ENCODE results near the gene CILP2. TPM values are rescaled to one million over a fixed set of nuclear protein-coding genes. Genes with fewer than 3 reads are reported as not detected.

CILP2 gene
- total RNA-seq, 2 donors from 2014 or later, result 3.6 to 9.9 TPM

- no peak overlapping the region for H3K9ac ChIP-seq (ENCODE audit: extremely low read depth, low read length, poor library complexity, severe bottlenecking)
- Mint-ChIP-seq H3K4me3 (no peak overlapping the region), H3K36me3 (ENCODE audit: low read depth) (peaks cover 12% of the 10 kb centered on the region), H3K9me3 (no peaks in the 10 kb centered on the region), H3K27ac (no peak overlapping the region), H3K4me1 (peaks cover 2% of the 10 kb centered on the region), H3K27me3 (ENCODE audit: insufficient read depth) (peaks cover 35% of the 10 kb centered on the region)
- 92 to 94% methylated on average over 5 to 6 of the region's 6 CpGs for WGBS, 2 experiments (ENCODE audit: insufficient coverage in 1 of 2, insufficient read length in 1 of 2)
- no peaks in the 10 kb centered on the region for H3K4me1 ChIP-seq (ENCODE audit: control insufficient read depth, insufficient read depth, low read length)
- no peaks in the 10 kb centered on the region for H3K9me3 ChIP-seq (ENCODE audit: control insufficient read depth, low read length)
- DNase-seq, result no peak
- H3K36me3 ChIP-seq (ENCODE audit: control insufficient read depth, insufficient read depth, low read length), result peaks cover 16% of the 10 kb centered on the region
- TF ChIP-seq CTCF (conservative IDR thresholded peaks at IDR 0.05), result no peak
- H3K27me3 ChIP-seq (ENCODE audit: control insufficient read depth, insufficient read depth, low read length, poor library complexity, severe bottlenecking), result no peaks in the 10 kb centered on the region
- H3K4me3 ChIP-seq (ENCODE audit: low read length), result no peak overlapping the region
- no peak overlapping the region for H3K27ac ChIP-seq (ENCODE audit: low read depth, low read length)
Measured at GRCh38 chr19:19533841-19534240, 4.2 kb upstream of the CILP2 start.

GRCh38 chr19:19534556-19535265 is 3.4 kb upstream of the CILP2 start:
- Histone ChIP-seq H3K4me3 (ENCODE audit: low read length) (no peak overlapping the region), H3K27me3 (ENCODE audit: control insufficient read depth, insufficient read depth, low read length, poor library complexity, severe bottlenecking) (no peaks in the 10 kb centered on the region), H3K36me3 (ENCODE audit: control insufficient read depth, insufficient read depth, low read length) (peaks cover 10% of the 10 kb centered on the region), H3K27ac (ENCODE audit: low read depth, low read length) (no peak overlapping the region), H3K9me3 (ENCODE audit: control insufficient read depth, low read length) (no peaks in the 10 kb centered on the region), H3K9ac (ENCODE audit: extremely low read depth, low read length, poor library complexity, severe bottlenecking) (no peak overlapping the region), H3K4me1 (ENCODE audit: control insufficient read depth, insufficient read depth, low read length) (no peaks in the 10 kb centered on the region)
- H3K36me3 Mint-ChIP-seq (ENCODE audit: low read depth), result peaks cover 9% of the 10 kb centered on the region
- H3K4me3 Mint-ChIP-seq, result no peak overlapping the region
- no peak for TF ChIP-seq CTCF (conservative IDR thresholded peaks at IDR 0.05)
- H3K9me3 Mint-ChIP-seq, result no peaks in the 10 kb centered on the region
- H3K27ac Mint-ChIP-seq, result no peak overlapping the region
- no peak for DNase-seq
- 91 to 92% methylated on average over 18 to 27 of the region's 27 CpGs for WGBS, 2 experiments (ENCODE audit: insufficient coverage in 1 of 2, insufficient read length in 1 of 2)
- H3K4me1 Mint-ChIP-seq, result peaks cover 2% of the 10 kb centered on the region
- H3K27me3 Mint-ChIP-seq (ENCODE audit: insufficient read depth), result peaks cover 44% of the 10 kb centered on the region

GRCh38 chr19:19535311-19536191 is 2.5 kb upstream of the CILP2 start:
- Mint-ChIP-seq H3K4me1 (peaks cover 2% of the 10 kb centered on the region), H3K27me3 (ENCODE audit: insufficient read depth) (peaks cover 49% of the 10 kb centered on the region), H3K36me3 (ENCODE audit: low read depth) (peaks cover 7% of the 10 kb centered on the region), H3K9me3 (no peaks in the 10 kb centered on the region), H3K27ac (no peak overlapping the region), H3K4me3 (no peak overlapping the region)
- no peaks in the 10 kb centered on the region for H3K4me1 ChIP-seq (ENCODE audit: control insufficient read depth, insufficient read depth, low read length)
- no peaks in the 10 kb centered on the region for H3K27me3 ChIP-seq (ENCODE audit: control insufficient read depth, insufficient read depth, low read length, poor library complexity, severe bottlenecking)
- TF ChIP-seq CTCF (conservative IDR thresholded peaks at IDR 0.05), result no peak
- H3K4me3 ChIP-seq (ENCODE audit: low read length), result no peak overlapping the region
- H3K9ac ChIP-seq (ENCODE audit: extremely low read depth, low read length, poor library complexity, severe bottlenecking), result no peak overlapping the region
- no peaks in the 10 kb centered on the region for H3K9me3 ChIP-seq (ENCODE audit: control insufficient read depth, low read length)
- WGBS, 2 experiments (ENCODE audit: insufficient coverage in 1 of 2, insufficient read length in 1 of 2), result 93 to 96% methylated on average over 5 to 34 of the region's 34 CpGs
- H3K36me3 ChIP-seq (ENCODE audit: control insufficient read depth, insufficient read depth, low read length), result peaks cover 8% of the 10 kb centered on the region
- no peak overlapping the region for H3K27ac ChIP-seq (ENCODE audit: low read depth, low read length)
- no peak for DNase-seq

All from endodermal cell (in vitro differentiated cells).